Endothelial cell of umbilical vein (primary cell): Measurements from ENCODE around the gene ADAMTS14. TPM values are rescaled to one million over a fixed set of nuclear protein-coding genes. Genes with fewer than 3 reads are reported as not detected.

Experiments used
- BruUV-seq: library from RNA; stranded (reverse); fragments of 400-500 nt; replicated peaks from 2 replicates; lab custom pipeline; 2021; lab: Mats Ljungman, UMichigan
- CTCF ChIA-PET: fragments of 300-600, 350-600 bp; sonication (Branson Sonifier 250); formaldehyde crosslinking; loops from one replicate; lab custom pipeline; 2021; ENCODE audit warnings: antibody characterized with exemption, inconsistent platforms; lab: Charles Lee
- POLR2A ChIA-PET: fragments of 300-600, 350-600 bp; sonication (Branson Sonifier 250); formaldehyde crosslinking; loops from one replicate; lab custom pipeline; 2021; ENCODE audit warnings: antibody characterized with exemption, inconsistent platforms; lab: Charles Lee
- DNase-seq: peaks from one replicate; pipeline ENCODE4 v3.0.0-alpha.2; 2011; ENCODE audit warnings: low read depth, low spot score
- FAIRE-seq: peaks from 2 replicates; lab custom pipeline; 2011; peaks lifted over from hg19 to GRCh38; lab: Jason Lieb, UNC
- H2AFZ ChIP-seq: 2 replicates; pipeline ENCODE4 v1.6.0; 2012; ENCODE audit warnings: low read depth, low read length, control low read depth, inconsistent platforms
- H3K27ac ChIP-seq: 2 replicates; pipeline ENCODE4 v1.5.1; 2011; ENCODE audit warnings: low read depth, mild to moderate bottlenecking, control low read depth, low read length, moderate library complexity; ENCODE audit not compliant: insufficient read depth
- H3K27me3 ChIP-seq, 2 experiments: 2 replicates each; pipeline versions ENCODE4 v1.6.0 to v1.6.1; 2011; ENCODE audit warnings: low read length in 2 of 2, mixed read lengths in 1 of 2; ENCODE audit not compliant: control insufficient read depth in 2 of 2, insufficient read depth in 2 of 2
- H3K36me3 ChIP-seq, 2 experiments: 2 replicates in 1 of 2; 3 replicates in 1 of 2; pipeline ENCODE4 v1.5.1; 2011; ENCODE audit warnings: low read length in 2 of 2, mild to moderate bottlenecking in 1 of 2, moderate library complexity in 1 of 2; ENCODE audit not compliant: control insufficient read depth in 2 of 2, insufficient read depth in 2 of 2; ENCODE audit errors: extremely low read depth in 1 of 2
- H3K4me1 ChIP-seq: 3 replicates; pipeline ENCODE4 v1.5.1; 2011; ENCODE audit warnings: mild to moderate bottlenecking, low read length; ENCODE audit not compliant: control insufficient read depth, insufficient read depth; ENCODE audit errors: extremely low read depth
- H3K4me2 ChIP-seq: 2 replicates; pipeline ENCODE4 v1.6.1; 2011; ENCODE audit warnings: low read length, control low read depth, mixed read lengths; ENCODE audit not compliant: insufficient read depth
- H3K4me3 ChIP-seq, 3 experiments: fragments of 200-600 bp in 1 of 3; sonication (generic), shearing (Covaris generic) in 1 of 3; replicated peaks in 1 of 3; 2 replicates each; pipeline ENCODE4 v1.5.1; 2011 to 2016; ENCODE audit warnings: control low read depth in 3 of 3, low read length in 3 of 3, mild to moderate bottlenecking in 2 of 3, inconsistent platforms in 1 of 3, low read depth in 1 of 3, moderate library complexity in 1 of 3; ENCODE audit not compliant: insufficient read depth in 1 of 3
- H3K79me2 ChIP-seq: 2 replicates; pipeline ENCODE4 v1.6.0; 2012; ENCODE audit warnings: low read length, inconsistent platforms; ENCODE audit not compliant: control insufficient read depth, insufficient read depth
- H3K9ac ChIP-seq: replicated peaks from 2 replicates; pipeline ENCODE3; 2011; ENCODE audit warnings: low read length, control low read depth; ENCODE audit not compliant: insufficient read depth; ENCODE audit errors: extremely low read depth
- H3K9me1 ChIP-seq: replicated peaks from 3 replicates; pipeline ENCODE4 v1.6.0; 2011; ENCODE audit warnings: mild to moderate bottlenecking, low read length; ENCODE audit not compliant: control insufficient read depth, insufficient read depth; ENCODE audit errors: extremely low read depth
- H3K9me3 ChIP-seq: replicated peaks from 2 replicates; pipeline ENCODE4 v1.5.1; 2012; ENCODE audit warnings: low read length, inconsistent platforms; ENCODE audit not compliant: control insufficient read depth, insufficient read depth
- H4K20me1 ChIP-seq: replicated peaks from 2 replicates; pipeline ENCODE3; 2011; ENCODE audit warnings: mild to moderate bottlenecking, low read length; ENCODE audit not compliant: control insufficient read depth, insufficient read depth; ENCODE audit errors: extremely low read depth
- FOS ChIP-seq: IDR thresholded peaks from 2 replicates; pipeline ENCODE4 v1.6.1; 2011; ENCODE audit warnings: mild to moderate bottlenecking, low read length, moderate library complexity, borderline replicate concordance; ENCODE audit not compliant: insufficient read depth
- GATA2 ChIP-seq: IDR thresholded peaks from 2 replicates; pipeline ENCODE4 v1.7.0; 2011; ENCODE audit warnings: low read depth, mild to moderate bottlenecking, moderate library complexity, mixed read lengths, low read length; ENCODE audit not compliant: insufficient read length, insufficient read depth
- JUN ChIP-seq: IDR thresholded peaks from 2 replicates; pipeline ENCODE4 v1.6.1; 2011; ENCODE audit warnings: borderline replicate concordance, low read depth; ENCODE audit not compliant: insufficient read length, insufficient read depth
- MYC ChIP-seq: IDR thresholded peaks from one replicate; pipeline ENCODE4 v1.6.1; 2011; ENCODE audit warnings: mild to moderate bottlenecking, low read depth, low read length
- POLR2A ChIP-seq: IDR thresholded peaks from 2 replicates; pipeline ENCODE4 v1.6.1; 2012; ENCODE audit warnings: low read depth, mild to moderate bottlenecking, control low read depth, low read length
- dilution Hi-C: fragments of 300-500 bp; cut with MboI; formaldehyde crosslinking; loops from one replicate; pipeline ENCODE4 v1.15.0; 2019; ENCODE audit warnings: low sequenced_read_pairs; ENCODE audit not compliant: extremely low pct_ligation_motif_present
- intact Hi-C: fragments of 100-400 bp; cut with micrococcal nuclease; formaldehyde crosslinking; loops from one replicate; pipeline ENCODE4 v1.10.0; 2022
- polyA plus RNA-seq, 4 experiments: library from polyadenylated mRNA; depleted of rRNA in 3 of 4; stranded (reverse) in 3 of 4; unstranded in 1 of 4; fragments of >200 nt; gene quantifications; 2 replicates each; pipeline versions ENCODE4 v1.2.1 to v1.2.3, GENCODE V29; 2011 to 2012; ENCODE audit warnings: missing spikeins in 1 of 4
- total RNA-seq: library from RNA; stranded (reverse); gene quantifications from 2 replicates; pipeline ENCODE4 v1.2.3, GENCODE V29; 2021
- TF ChIP-seq, protein P1 (sequence below), 2 donors: IDR thresholded peaks; 1 replicate in 1 of 2; 2 replicates in 1 of 2; pipeline ENCODE4 v1.5.1; 2011; ENCODE audit warnings: low read length in 2 of 2, mild to moderate bottlenecking in 2 of 2, moderate library complexity in 2 of 2, control low read depth in 1 of 2, inconsistent platforms in 1 of 2, low read depth in 1 of 2; ENCODE audit not compliant: insufficient read depth in 1 of 2; ENCODE audit errors: extremely low read depth in 1 of 2
- TF ChIP-seq, protein P2 (sequence below): IDR thresholded peaks from 2 replicates; pipeline ENCODE4 v1.6.1; 2011; ENCODE audit not compliant: insufficient read depth, insufficient read length

ADAMTS14 gene
- total and polyA plus RNA-seq, 2 donors (not counting 3 experiments of a cell fraction or from before 2014, with no cell fraction given), result not detected

DNA sequence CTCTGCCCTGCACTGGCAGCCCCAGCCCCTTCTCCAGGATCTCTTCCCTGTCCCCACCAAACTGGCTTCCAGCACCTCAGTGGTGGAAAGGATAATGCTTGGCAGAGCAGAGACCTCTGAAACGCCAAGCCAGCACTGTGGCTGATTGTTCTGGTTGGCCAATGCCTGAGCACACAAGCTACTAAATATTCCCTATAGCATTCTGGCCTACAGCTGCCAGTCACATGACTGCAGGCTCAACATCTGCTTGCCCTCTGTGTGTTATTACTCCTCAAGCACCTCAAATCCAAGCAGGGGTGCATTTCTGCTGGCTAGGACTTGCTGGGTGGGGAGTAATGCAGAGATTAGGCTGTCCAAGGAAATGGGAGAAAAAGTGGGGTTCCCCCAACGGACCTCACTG is 106.8 kb downstream of the ADAMTS14 start:
- Histone ChIP-seq H3K9me3 (no peaks in the 10 kb centered on the region), H3K9me1 (no peaks in the 10 kb centered on the region), H3K79me2 (no peaks in the 10 kb centered on the region), H3K4me2 (no peak overlapping the region), H3K27me3 (peaks cover 6% of the 10 kb centered on the region in 2 experiments), H3K4me1 (no peaks in the 10 kb centered on the region), H2AFZ (no peak overlapping the region), H4K20me1 (no peaks in the 10 kb centered on the region), H3K9ac (no peak overlapping the region), H3K4me3 (no peak overlapping the region), H3K27ac (no peak overlapping the region), H3K36me3 (no peaks in the 10 kb centered on the region)
- TF ChIP-seq GATA2 (no peak), MYC (no peak), POLR2A (no peak)
- TF ChIP-seq, protein P1, sequence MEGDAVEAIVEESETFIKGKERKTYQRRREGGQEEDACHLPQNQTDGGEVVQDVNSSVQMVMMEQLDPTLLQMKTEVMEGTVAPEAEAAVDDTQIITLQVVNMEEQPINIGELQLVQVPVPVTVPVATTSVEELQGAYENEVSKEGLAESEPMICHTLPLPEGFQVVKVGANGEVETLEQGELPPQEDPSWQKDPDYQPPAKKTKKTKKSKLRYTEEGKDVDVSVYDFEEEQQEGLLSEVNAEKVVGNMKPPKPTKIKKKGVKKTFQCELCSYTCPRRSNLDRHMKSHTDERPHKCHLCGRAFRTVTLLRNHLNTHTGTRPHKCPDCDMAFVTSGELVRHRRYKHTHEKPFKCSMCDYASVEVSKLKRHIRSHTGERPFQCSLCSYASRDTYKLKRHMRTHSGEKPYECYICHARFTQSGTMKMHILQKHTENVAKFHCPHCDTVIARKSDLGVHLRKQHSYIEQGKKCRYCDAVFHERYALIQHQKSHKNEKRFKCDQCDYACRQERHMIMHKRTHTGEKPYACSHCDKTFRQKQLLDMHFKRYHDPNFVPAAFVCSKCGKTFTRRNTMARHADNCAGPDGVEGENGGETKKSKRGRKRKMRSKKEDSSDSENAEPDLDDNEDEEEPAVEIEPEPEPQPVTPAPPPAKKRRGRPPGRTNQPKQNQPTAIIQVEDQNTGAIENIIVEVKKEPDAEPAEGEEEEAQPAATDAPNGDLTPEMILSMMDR (IDR thresholded peaks at IDR 0.05; ENCODE audit: extremely low read depth in 1 of 2, insufficient read depth in 1 of 2, low read depth in 1 of 2, low read length in 2 of 2), result no peak
- intact Hi-C loops (no loop called here), dilution Hi-C loops (no loop called here)
- ChIA-PET CTCF (no interaction called here), POLR2A (no interaction called here)
- no TSS peak for BruUV-seq
- DNase-seq (no peak), FAIRE-seq (no peak)

- intact Hi-C loops (no loop called here), dilution Hi-C loops (no loop called here)
- Histone ChIP-seq H3K79me2 (no peaks in the 10 kb centered on the region), H3K4me1 (no peaks in the 10 kb centered on the region), H3K27ac (no peak overlapping the region), H3K27me3 (peaks cover 8 to 11% of the 10 kb centered on the region in 2 experiments), H3K9me3 (no peaks in the 10 kb centered on the region), H3K9ac (no peak overlapping the region), H4K20me1 (no peaks in the 10 kb centered on the region), H3K4me2 (no peak overlapping the region), H3K36me3 (no peaks in the 10 kb centered on the region), H3K9me1 (no peaks in the 10 kb centered on the region), H3K4me3 (no peak overlapping the region), H2AFZ (no peak overlapping the region)
- no peak for TF ChIP-seq JUN
- TF ChIP-seq, protein P2, sequence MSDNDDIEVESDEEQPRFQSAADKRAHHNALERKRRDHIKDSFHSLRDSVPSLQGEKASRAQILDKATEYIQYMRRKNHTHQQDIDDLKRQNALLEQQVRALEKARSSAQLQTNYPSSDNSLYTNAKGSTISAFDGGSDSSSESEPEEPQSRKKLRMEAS, result no peak
- TF ChIP-seq, protein P1 (IDR thresholded peaks at IDR 0.05; ENCODE audit: extremely low read depth in 1 of 2, insufficient read depth in 1 of 2, low read depth in 1 of 2, low read length in 2 of 2), result no peak
- TF ChIP-seq FOS, result no peak
- FAIRE-seq (no peak), DNase-seq (no peak)
- ChIA-PET CTCF (no interaction called here), POLR2A (no interaction called here)
- BruUV-seq, result no TSS peak
Observed at GRCh38 chr10:70779511-70780369, 107.4 kb downstream of the ADAMTS14 start.
